Trophoblast cell (in vitro differentiated cells and primary cell): ENCODE data around the gene KCNT2.

Experiments
- DNase-seq, 2 donors: peaks; one replicate each; pipeline ENCODE4 v3.0.0-alpha.2; 2016
- H2AFZ ChIP-seq: 2 replicates; pipeline ENCODE4 v1.6.1; 2013; ENCODE audit warnings: low read length, moderate library complexity, mild to moderate bottlenecking; ENCODE audit not compliant: insufficient read depth, poor library complexity
- H2AK5ac ChIP-seq: 2 replicates; pipeline ENCODE4 v1.6.1; 2013; ENCODE audit warnings: mild to moderate bottlenecking, low read length
- H2BK120ac ChIP-seq: 2 replicates; pipeline ENCODE4 v1.6.1; 2013; ENCODE audit warnings: low read length, mild to moderate bottlenecking, moderate library complexity; ENCODE audit not compliant: insufficient read depth, poor library complexity
- H2BK12ac ChIP-seq: 2 replicates; pipeline ENCODE4 v1.6.1; 2013; ENCODE audit warnings: mild to moderate bottlenecking, low read length, moderate library complexity
- H2BK5ac ChIP-seq: 2 replicates; pipeline ENCODE4 v1.6.1; 2013; ENCODE audit warnings: low read length, low read depth, moderate library complexity, mild to moderate bottlenecking; ENCODE audit not compliant: poor library complexity
- H3K14ac ChIP-seq: 2 replicates; pipeline ENCODE4 v1.6.1; 2013; ENCODE audit warnings: mild to moderate bottlenecking, low read length
- H3K18ac ChIP-seq: 2 replicates; pipeline ENCODE4 v1.6.1; 2013; ENCODE audit warnings: mild to moderate bottlenecking, low read length
- H3K23ac ChIP-seq: 2 replicates; pipeline ENCODE4 v1.6.1; 2013; ENCODE audit warnings: low read length
- H3K27ac ChIP-seq: 2 replicates; pipeline ENCODE4 v1.5.1; 2013; ENCODE audit warnings: low read depth, mild to moderate bottlenecking, inconsistent platforms, low read length, moderate library complexity
- H3K27me3 ChIP-seq: 2 replicates; pipeline ENCODE4 v1.6.1; 2013; ENCODE audit warnings: inconsistent platforms, mild to moderate bottlenecking, low read length, moderate library complexity; ENCODE audit not compliant: insufficient read depth
- H3K36me3 ChIP-seq, 2 experiments: 1 replicate in 1 of 2; 2 replicates in 1 of 2; pipeline ENCODE4 v1.6.1; 2013; ENCODE audit warnings: low read length in 2 of 2, mild to moderate bottlenecking in 2 of 2, moderate library complexity in 1 of 2; ENCODE audit not compliant: insufficient read depth in 2 of 2, control insufficient read depth in 1 of 2
- H3K4ac ChIP-seq: 2 replicates; pipeline ENCODE4 v1.6.1; 2013; ENCODE audit warnings: low read depth, mild to moderate bottlenecking, low read length, moderate library complexity
- H3K4me1 ChIP-seq, 2 experiments: 1 replicate in 1 of 2; 2 replicates in 1 of 2; pipeline ENCODE4 v1.6.1; 2013; ENCODE audit warnings: low read length in 2 of 2, mild to moderate bottlenecking in 2 of 2, moderate library complexity in 1 of 2; ENCODE audit not compliant: insufficient read depth in 2 of 2, control insufficient read depth in 1 of 2
- H3K4me2 ChIP-seq: 2 replicates; pipeline ENCODE4 v1.6.1; 2013; ENCODE audit warnings: inconsistent platforms, mild to moderate bottlenecking, low read length, moderate library complexity
- H3K4me3 ChIP-seq: 2 replicates; pipeline ENCODE4 v1.5.1; 2013; ENCODE audit warnings: mild to moderate bottlenecking, low read depth, low read length, inconsistent platforms
- H3K79me1 ChIP-seq: one replicate; pipeline ENCODE4 v1.6.1; 2013; ENCODE audit warnings: low read length
- H3K79me2 ChIP-seq: 2 replicates; pipeline ENCODE4 v1.6.1; 2013; ENCODE audit warnings: low read length, mild to moderate bottlenecking; ENCODE audit not compliant: control insufficient read depth, insufficient read depth, poor library complexity
- H3K9ac ChIP-seq: 2 replicates; pipeline ENCODE4 v1.6.1; 2013; ENCODE audit warnings: mild to moderate bottlenecking, low read length
- H3K9me3 ChIP-seq: 2 replicates; pipeline ENCODE4 v1.6.1; 2013; ENCODE audit warnings: low read depth, mild to moderate bottlenecking, control low read depth, inconsistent platforms, low read length; ENCODE audit not compliant: insufficient read depth
- H4K12ac ChIP-seq: 2 replicates; pipeline ENCODE4 v1.6.1; 2013; ENCODE audit warnings: low read depth, mild to moderate bottlenecking, low read length, moderate library complexity
- H4K8ac ChIP-seq: 2 replicates; pipeline ENCODE4 v1.6.1; 2013; ENCODE audit warnings: low read depth, mild to moderate bottlenecking, low read length, moderate library complexity
- H4K91ac ChIP-seq: one replicate; pipeline ENCODE4 v1.6.1; 2013; ENCODE audit warnings: low read depth, mild to moderate bottlenecking, low read length, moderate library complexity
- WGBS: extraction: QIAGEN DNeasy Blood & Tissue Kit; methylation state at CpG from one replicate; pipeline ENCODE4 v1.1.7; 2013; ENCODE audit warnings: missing lambda C conversion rate; ENCODE audit not compliant: insufficient read length, insufficient coverage; ENCODE audit errors: extremely low coverage; 5-methylcytosine and 5-hydroxymethylcytosine counted together

The KCNT2 gene

GRCh38 chr1:196628838-196629237 lies 20.6 kb upstream of the KCNT2 start:
- no peak overlapping the region for H4K91ac ChIP-seq

GRCh38 chr1:196623079-196623478 lies 14.8 kb upstream of the KCNT2 start:
- DNase-seq, result no peak
- Histone ChIP-seq H3K79me2 (no peaks in the 10 kb centered on the region), H2BK12ac (no peak overlapping the region), H3K27ac (no peak overlapping the region), H3K14ac (no peak overlapping the region), H3K18ac (no peak overlapping the region), H4K91ac (no peak overlapping the region), H2BK120ac (no peak overlapping the region), H3K36me3 (no peaks in the 10 kb centered on the region), H3K4me2 (no peak overlapping the region), H2AFZ (no peak overlapping the region), H3K4ac (no peak overlapping the region), H3K27me3 (no peaks in the 10 kb centered on the region), H3K23ac (no peak overlapping the region), H3K79me1 (no peaks in the 10 kb centered on the region), H4K8ac (no peak overlapping the region), H3K4me1 (no peaks in the 10 kb centered on the region), H3K9ac (no peak overlapping the region), H3K4me3 (no peak overlapping the region), H2AK5ac (no peak overlapping the region), H2BK5ac (no peak overlapping the region), H3K9me3 (no peaks in the 10 kb centered on the region), H4K12ac (no peak overlapping the region)
- no CpG with 5 or more reads among the region's 1 CpG for WGBS

More at GRCh38 chr1:196628838-196629237, 20.6 kb upstream of the KCNT2 start:
- Histone ChIP-seq H3K4me3 (no peak overlapping the region), H3K27ac (no peak overlapping the region), H3K36me3 (no peaks in the 10 kb centered on the region), H2BK5ac (no peak overlapping the region), H3K4ac (no peak overlapping the region), H3K4me2 (no peak overlapping the region), H3K14ac (no peak overlapping the region), H2BK12ac (no peak overlapping the region), H2AFZ (no peak overlapping the region), H3K9me3 (no peaks in the 10 kb centered on the region), H2AK5ac (no peak overlapping the region), H3K27me3 (no peaks in the 10 kb centered on the region), H3K18ac (no peak overlapping the region), H3K4me1 (no peaks in the 10 kb centered on the region), H4K8ac (no peak overlapping the region), H3K23ac (no peak overlapping the region), H3K79me2 (no peaks in the 10 kb centered on the region), H4K12ac (no peak overlapping the region), H3K79me1 (no peaks in the 10 kb centered on the region), H2BK120ac (no peak overlapping the region), H3K9ac (no peak overlapping the region)
- DNase-seq, result no peak
- no CpG with 5 or more reads among the region's 3 CpGs for WGBS

GRCh38 chr1:196619721-196620120 lies 11.5 kb upstream of the KCNT2 start:
- Histone ChIP-seq H2AFZ (no peak overlapping the region), H3K4ac (no peak overlapping the region), H3K4me3 (no peak overlapping the region), H3K79me2 (no peaks in the 10 kb centered on the region), H3K9ac (no peak overlapping the region), H4K12ac (no peak overlapping the region), H3K4me1 (no peaks in the 10 kb centered on the region), H3K79me1 (no peaks in the 10 kb centered on the region), H3K14ac (no peak overlapping the region), H3K36me3 (no peaks in the 10 kb centered on the region), H3K27me3 (no peaks in the 10 kb centered on the region), H3K23ac (no peak overlapping the region), H2AK5ac (no peak overlapping the region), H2BK120ac (no peak overlapping the region), H4K91ac (no peak overlapping the region), H3K4me2 (no peak overlapping the region), H2BK12ac (no peak overlapping the region), H4K8ac (no peak overlapping the region), H2BK5ac (no peak overlapping the region), H3K18ac (no peak overlapping the region), H3K27ac (no peak overlapping the region), H3K9me3 (no peaks in the 10 kb centered on the region)
- WGBS, result no CpG with 5 or more reads among the region's 2 CpGs
- no peak for DNase-seq

- Histone ChIP-seq H2AFZ (no peak overlapping the region), H2BK120ac (no peak overlapping the region), H3K79me2 (no peaks in the 10 kb centered on the region), H3K79me1 (no peaks in the 10 kb centered on the region), H3K14ac (no peak overlapping the region), H3K9me3 (no peaks in the 10 kb centered on the region), H3K9ac (no peak overlapping the region), H3K27me3 (no peaks in the 10 kb centered on the region), H4K12ac (no peak overlapping the region), H3K4me1 (peaks cover 0 to 4% of the 10 kb centered on the region in 2 experiments), H3K4me3 (no peak overlapping the region), H3K18ac (no peak overlapping the region), H3K4ac (no peak overlapping the region), H2BK5ac (no peak overlapping the region), H4K8ac (no peak overlapping the region), H3K27ac (no peak overlapping the region), H2BK12ac (no peak overlapping the region), H4K91ac (no peak overlapping the region), H3K23ac (no peak overlapping the region), H3K36me3 (no peaks in the 10 kb centered on the region), H2AK5ac (no peak overlapping the region), H3K4me2 (no peak overlapping the region)
- no peak for DNase-seq
- WGBS, result no CpG with 5 or more reads among the region's 3 CpGs
Observed at GRCh38 chr1:196611873-196612272, 3.6 kb upstream of the KCNT2 start.
